ENCODE measurements around the gene KIAA1549.

DNA sequence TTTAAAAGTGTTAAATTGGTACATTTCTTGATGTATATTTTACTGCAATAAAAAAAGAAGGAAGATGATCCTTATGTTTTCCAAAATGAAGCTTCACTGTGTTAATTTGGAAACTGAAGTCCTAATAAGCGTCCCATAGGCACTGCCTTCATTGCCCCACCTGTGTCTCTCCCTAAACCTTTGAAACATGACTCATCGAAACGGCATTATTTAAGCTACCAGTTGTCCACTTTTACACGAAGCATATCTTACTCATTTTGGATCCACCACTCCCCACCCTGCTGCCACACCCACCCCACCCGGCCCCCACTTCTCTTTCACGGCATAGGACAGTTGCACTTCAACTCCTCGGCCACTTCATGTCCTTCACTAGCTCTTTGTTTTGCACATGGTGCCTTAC is 85.5 kb downstream of the KIAA1549 start:
- no peak for TF ChIP-seq POLR2A (IDR thresholded peaks at IDR 0.05; ENCODE audit: low read depth)
- TF ChIP-seq, protein P1, sequence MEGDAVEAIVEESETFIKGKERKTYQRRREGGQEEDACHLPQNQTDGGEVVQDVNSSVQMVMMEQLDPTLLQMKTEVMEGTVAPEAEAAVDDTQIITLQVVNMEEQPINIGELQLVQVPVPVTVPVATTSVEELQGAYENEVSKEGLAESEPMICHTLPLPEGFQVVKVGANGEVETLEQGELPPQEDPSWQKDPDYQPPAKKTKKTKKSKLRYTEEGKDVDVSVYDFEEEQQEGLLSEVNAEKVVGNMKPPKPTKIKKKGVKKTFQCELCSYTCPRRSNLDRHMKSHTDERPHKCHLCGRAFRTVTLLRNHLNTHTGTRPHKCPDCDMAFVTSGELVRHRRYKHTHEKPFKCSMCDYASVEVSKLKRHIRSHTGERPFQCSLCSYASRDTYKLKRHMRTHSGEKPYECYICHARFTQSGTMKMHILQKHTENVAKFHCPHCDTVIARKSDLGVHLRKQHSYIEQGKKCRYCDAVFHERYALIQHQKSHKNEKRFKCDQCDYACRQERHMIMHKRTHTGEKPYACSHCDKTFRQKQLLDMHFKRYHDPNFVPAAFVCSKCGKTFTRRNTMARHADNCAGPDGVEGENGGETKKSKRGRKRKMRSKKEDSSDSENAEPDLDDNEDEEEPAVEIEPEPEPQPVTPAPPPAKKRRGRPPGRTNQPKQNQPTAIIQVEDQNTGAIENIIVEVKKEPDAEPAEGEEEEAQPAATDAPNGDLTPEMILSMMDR (IDR thresholded peaks at IDR 0.05): no peak
- no peak for TF ChIP-seq POLR2AphosphoS5 (IDR thresholded peaks at IDR 0.05)
- TF ChIP-seq EP300 (IDR thresholded peaks at IDR 0.05): no peak
